ENCODE results near the gene PRTG. TPM values are rescaled to one million over a fixed set of nuclear protein-coding genes. Genes with fewer than 3 reads are reported as not detected.

The PRTG gene
- total and polyA plus RNA-seq, 9 of the 15 experiments (the other 6 are each of a cell fraction or from before 2014, with no cell fraction given) = under 0.01 to 0.14 (median 0.06) TPM; not detected in 1

GRCh38 chr15:55709458-55709857, 33.5 kb downstream of the PRTG start:
- Histone ChIP-seq H2AFZ (ENCODE audit: low read depth, low read length) (no peak overlapping the region), H3K36me3 (ENCODE audit: control insufficient read depth, insufficient read depth, low read length) (no peaks in the 10 kb centered on the region), H3K9me1 (ENCODE audit: control insufficient read depth, insufficient read depth, low read length) (no peaks in the 10 kb centered on the region), H3K9me3 (replicated peaks; ENCODE audit: control insufficient read depth, insufficient read depth, low read depth, low read length) (no peaks in the 10 kb centered on the region), H3K27ac (ENCODE audit: extremely low read depth, low read depth, low read length) (no peak overlapping the region), H3K27me3 (ENCODE audit: control insufficient read depth in 2 of 2, insufficient read depth in 2 of 2, low read length in 2 of 2) (0 out of 5 replicates have a peak, but pooled peaks cover 0 to 4% of the 10 kb centered on the region in 2 experiments), H3K9ac (ENCODE audit: insufficient read depth in 1 of 2, low read depth in 2 of 2, low read length in 2 of 2) (no peak overlapping the region), H3K4me2 (ENCODE audit: insufficient read depth, low read length) (no peak overlapping the region), H4K20me1 (replicated peaks; ENCODE audit: control insufficient read depth, insufficient read depth, low read length) (no peaks in the 10 kb centered on the region), H3K4me1 (replicated peaks in 1 of 2; ENCODE audit: control insufficient read depth in 2 of 2, insufficient read depth in 2 of 2, low read length in 2 of 2) (no peaks in the 10 kb centered on the region), H3K79me2 (ENCODE audit: control insufficient read depth, insufficient read depth, low read length) (no peaks in the 10 kb centered on the region), H3K4me3 (no peak overlapping the region)
- CTCF ChIA-PET (ENCODE audit: low intra/inter-chr PET ratio) = no interaction called here
- FAIRE-seq (no peak), DNase-seq (ENCODE audit: extremely low read depth in 1 of 4, low spot score in 3 of 4) (no peak), ATAC-seq (no peak)
- BruUV-seq (replicated peaks) = no TSS peak
- TF ChIP-seq RAD51 (IDR thresholded peaks at IDR 0.05; ENCODE audit: borderline replicate concordance, low read depth) (no peak), CBFB (CRISPR knock-in tag; IDR thresholded peaks at IDR 0.05) (no peak)
- POLR2A ChIA-PET = no interaction called here
- in situ Hi-C loops (cut with MboI) = no loop called here
- 0% methylated on average over 2 of the region's 2 CpGs for WGBS (ENCODE audit: insufficient coverage, low coverage, missing lambda C conversion rate)
- intact Hi-C loops (cut with micrococcal nuclease) = no loop called here

- H4K20me1 ChIP-seq (replicated peaks; ENCODE audit: control insufficient read depth, insufficient read depth, low read length) = no peaks in the 10 kb centered on the region
- H3K4me1 ChIP-seq (replicated peaks in 1 of 2; ENCODE audit: control insufficient read depth in 2 of 2, insufficient read depth in 2 of 2, low read length in 2 of 2) = no peaks in the 10 kb centered on the region
- H3K36me3 ChIP-seq (ENCODE audit: control insufficient read depth, insufficient read depth, low read length) = no peaks in the 10 kb centered on the region
- TF ChIP-seq ZNF134 (CRISPR knock-in tag; conservative IDR thresholded peaks at IDR 0.05) (no peak), MCM7 (IDR thresholded peaks at IDR 0.05) (no peak), PURB (CRISPR knock-in tag; IDR thresholded peaks at IDR 0.05; ENCODE audit: low read depth) (no peak), BMI1 (IDR thresholded peaks at IDR 0.05; ENCODE audit: low read length) (no peak), RB1 (IDR thresholded peaks at IDR 0.05; ENCODE audit: low read depth) (no peak), SREBF1 (IDR thresholded peaks at IDR 0.05; ENCODE audit: borderline replicate concordance, low read depth, low read length) (no peak), TCF7L2 (IDR thresholded peaks at IDR 0.05; ENCODE audit: low read depth, low read length) (no peak), CCAR2 (IDR thresholded peaks at IDR 0.05; ENCODE audit: low read depth, low read length) (no peak), ELK1 (CRISPR knock-in tag; IDR thresholded peaks at IDR 0.05) (no peak), MTA1 (IDR thresholded peaks at IDR 0.05; ENCODE audit: borderline replicate concordance) (no peak), ARID3A (IDR thresholded peaks at IDR 0.05; ENCODE audit: borderline replicate concordance, low read depth, low read length) (no peak)
- H3K9ac ChIP-seq (ENCODE audit: insufficient read depth in 1 of 2, low read depth in 2 of 2, low read length in 2 of 2) = no peak overlapping the region
- ATAC-seq (no peak), FAIRE-seq (no peak), DNase-seq (ENCODE audit: extremely low read depth in 1 of 4, low spot score in 3 of 4) (no peak)
- no peaks in the 10 kb centered on the region for H3K9me1 ChIP-seq (ENCODE audit: control insufficient read depth, insufficient read depth, low read length)
- CTCF ChIA-PET (ENCODE audit: low intra/inter-chr PET ratio) = no interaction called here
- no peak overlapping the region for H3K4me2 ChIP-seq (ENCODE audit: insufficient read depth, low read length)
- no peak overlapping the region for H2AFZ ChIP-seq (ENCODE audit: low read depth, low read length)
- no peaks in the 10 kb centered on the region for H3K9me3 ChIP-seq (replicated peaks; ENCODE audit: control insufficient read depth, insufficient read depth, low read depth, low read length)
- H3K79me2 ChIP-seq (ENCODE audit: control insufficient read depth, insufficient read depth, low read length) = no peaks in the 10 kb centered on the region
- no peak overlapping the region for H3K27ac ChIP-seq (ENCODE audit: extremely low read depth, low read depth, low read length)
- intact Hi-C loops (cut with micrococcal nuclease) = no loop called here
- BruUV-seq (replicated peaks) = no TSS peak
- H3K27me3 ChIP-seq (ENCODE audit: control insufficient read depth in 2 of 2, insufficient read depth in 2 of 2, low read length in 2 of 2) = 0 out of 5 replicates have a peak, but pooled peaks cover 0 to 4% of the 10 kb centered on the region in 2 experiments
- POLR2A ChIA-PET = interaction anchor here (0.6 kb wide), 1 partner anchor 91 kb away, joined by 3 read pairs; no protein-coding TSS in a partner anchor
- H3K4me3 ChIP-seq = no peak overlapping the region
- in situ Hi-C loops (cut with MboI) = no loop called here
- 15% methylated on average over 8 of the region's 8 CpGs for WGBS (ENCODE audit: insufficient coverage, low coverage, missing lambda C conversion rate)
Observed at GRCh38 chr15:55708720-55709119, 34.2 kb downstream of the PRTG start.

Measured in K562 (cell line).